IPS DF 6.9 (cell line): ENCODE results near the gene SH2D4B.
"Not testable (repeated sequence)": the region's sequence is repeated elsewhere in the genome, so short reads cannot be mapped to it uniquely, and the experiment has no call there.

Source experiments
- DNase-seq: peaks from one replicate; pipeline ENCODE4 v3.0.0-alpha.2; 2013; ENCODE audit warnings: low read depth, low spot score
- H3K27ac ChIP-seq: one replicate; pipeline ENCODE4 v1.5.1; 2013; ENCODE audit warnings: low read length, control low read depth
- H3K27me3 ChIP-seq: 2 replicates; pipeline ENCODE4 v1.6.1; 2013; ENCODE audit warnings: mild to moderate bottlenecking, low read length; ENCODE audit not compliant: control insufficient read depth, insufficient read depth
- H3K36me3 ChIP-seq: 2 replicates; pipeline ENCODE4 v1.6.1; 2013; ENCODE audit warnings: low read length; ENCODE audit not compliant: control insufficient read depth, insufficient read depth
- H3K4me1 ChIP-seq: 2 replicates; pipeline ENCODE4 v1.6.1; 2013; ENCODE audit warnings: low read length; ENCODE audit not compliant: control insufficient read depth, insufficient read depth
- H3K4me3 ChIP-seq: 2 replicates; pipeline ENCODE4 v1.5.1; 2013; ENCODE audit warnings: mild to moderate bottlenecking, low read length
- H3K9me3 ChIP-seq: 2 replicates; pipeline ENCODE4 v1.6.1; 2013; ENCODE audit warnings: low read length, inconsistent platforms; ENCODE audit not compliant: control insufficient read depth, insufficient read depth
- WGBS: extraction: QIAGEN DNeasy Blood & Tissue Kit; methylation state at CpG from one replicate; pipeline ENCODE4 v1.1.7; 2013; ENCODE audit warnings: mixed read lengths, missing lambda C conversion rate; ENCODE audit not compliant: insufficient read length, insufficient coverage; 5-methylcytosine and 5-hydroxymethylcytosine counted together

Gene SH2D4B

DNA sequence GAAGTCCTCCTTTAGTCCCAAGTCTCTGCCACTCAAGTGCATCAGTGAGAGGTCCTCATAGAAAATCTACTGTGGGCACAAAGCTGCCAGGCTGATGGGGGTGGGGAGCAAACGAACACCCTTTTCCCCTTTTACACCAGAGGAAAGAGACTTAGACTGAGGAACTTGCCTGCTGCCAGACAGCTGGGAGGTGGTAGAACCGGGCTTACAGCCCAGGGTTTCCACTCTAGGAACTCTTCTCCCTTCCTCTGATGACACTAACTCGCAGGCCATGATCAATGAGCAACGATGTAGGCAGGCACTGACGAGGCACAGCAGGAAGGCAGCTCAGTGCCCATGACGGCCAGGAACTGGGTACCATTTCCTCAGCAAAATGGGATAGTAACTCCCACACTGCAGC, 11.0 kb upstream of the SH2D4B start:
- Histone ChIP-seq H3K4me1 (0 out of 2 replicates have a peak, but pooled peaks cover 2% of the 10 kb centered on the region), H3K36me3 (no peaks in the 10 kb centered on the region), H3K9me3 (no peaks in the 10 kb centered on the region), H3K27ac (no peak overlapping the region), H3K27me3 (no peaks in the 10 kb centered on the region), H3K4me3 (no peak overlapping the region)
- no peak for DNase-seq
- no CpG with 5 or more reads among the region's 6 CpGs for WGBS

DNA sequence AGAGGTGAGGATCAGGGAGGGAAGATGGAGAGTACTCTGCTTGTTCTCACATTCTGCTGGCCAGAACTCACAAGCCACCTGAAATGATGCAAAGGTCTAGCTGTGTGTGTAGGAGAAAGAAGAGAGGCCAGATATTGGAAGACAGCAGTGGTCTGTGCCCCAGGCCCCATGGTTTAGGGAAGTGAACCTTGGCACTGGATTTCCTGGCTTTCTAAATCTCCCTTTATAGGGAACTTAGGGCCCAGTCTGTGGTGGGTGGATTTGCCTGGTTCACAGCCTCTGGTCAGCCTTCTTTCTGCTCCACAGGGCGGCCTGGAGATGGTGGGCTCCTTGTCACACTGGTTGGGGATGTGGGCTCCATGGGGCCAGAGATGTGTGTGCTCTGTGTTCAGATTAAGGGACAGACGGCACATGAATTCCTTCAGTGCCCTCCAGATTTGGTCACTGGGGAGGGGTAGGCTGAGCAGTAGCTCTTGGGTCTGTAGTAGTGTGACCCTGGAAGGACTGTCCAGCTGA, 9.5 kb upstream of the SH2D4B start:
- no CpG with 5 or more reads among the region's 2 CpGs for WGBS
- no peaks in the 10 kb centered on the region for H3K27me3 ChIP-seq
- no peaks in the 10 kb centered on the region for H3K36me3 ChIP-seq
- no peak overlapping the region for H3K4me3 ChIP-seq
- 0 out of 2 replicates have a peak, but pooled peaks cover 2% of the 10 kb centered on the region for H3K4me1 ChIP-seq
- DNase-seq, result no peak
- H3K27ac ChIP-seq, result no peak overlapping the region
- H3K9me3 ChIP-seq, result no peaks in the 10 kb centered on the region

DNA sequence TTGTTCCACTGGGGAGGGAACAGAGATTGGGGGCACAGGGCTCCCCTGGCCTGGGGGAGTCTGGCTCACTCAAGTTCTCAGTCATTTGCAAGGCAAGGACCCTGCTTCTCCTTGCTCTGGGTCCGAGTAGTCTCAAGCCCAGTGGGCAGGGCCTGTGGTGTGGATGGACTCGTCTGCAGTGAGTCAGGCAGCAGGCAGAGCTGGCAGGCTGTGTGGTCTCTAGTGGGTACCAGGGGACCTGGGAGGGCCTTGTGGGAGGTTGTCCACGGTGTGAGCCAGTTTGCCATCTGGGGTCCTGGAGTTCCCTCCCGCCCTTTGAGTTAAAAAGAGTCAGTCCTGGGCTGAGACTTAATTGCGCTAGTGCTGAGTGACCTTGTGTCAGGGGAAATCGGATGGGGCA, 8.8 kb upstream of the SH2D4B start:
- no peaks in the 10 kb centered on the region for H3K36me3 ChIP-seq
- no CpG with 5 or more reads among the region's 6 CpGs for WGBS
- H3K4me1 ChIP-seq, result 0 out of 2 replicates have a peak, but pooled peaks cover 2% of the 10 kb centered on the region
- no peak for DNase-seq
- no peaks in the 10 kb centered on the region for H3K27me3 ChIP-seq
- H3K27ac ChIP-seq, result no peak overlapping the region
- no peaks in the 10 kb centered on the region for H3K9me3 ChIP-seq
- H3K4me3 ChIP-seq, result no peak overlapping the region

- Histone ChIP-seq H3K4me1 (0 out of 2 replicates have a peak, but pooled peaks cover 2% of the 10 kb centered on the region), H3K27ac (no peak overlapping the region), H3K36me3 (no peaks in the 10 kb centered on the region), H3K9me3 (no peaks in the 10 kb centered on the region), H3K4me3 (no peak overlapping the region), H3K27me3 (no peaks in the 10 kb centered on the region)
- DNase-seq, result no peak
- no CpG with 5 or more reads among the region's 12 CpGs for WGBS
Observed at GRCh38 chr10:80529604-80530003, 8.1 kb upstream of the SH2D4B start.

- Histone ChIP-seq H3K4me3 (no peak overlapping the region), H3K4me1 (0 out of 2 replicates have a peak, but pooled peaks cover 2% of the 10 kb centered on the region), H3K27me3 (no peaks in the 10 kb centered on the region), H3K27ac (no peak overlapping the region), H3K36me3 (no peaks in the 10 kb centered on the region), H3K9me3 (no peaks in the 10 kb centered on the region)
- no CpG with 5 or more reads among the region's 2 CpGs for WGBS
- DNase-seq, result no peak
Observed at GRCh38 chr10:80530251-80530650, 7.5 kb upstream of the SH2D4B start.

- 100% methylated on average over 1 of the region's 2 CpGs for WGBS
- no peak for DNase-seq
- no peaks in the 10 kb centered on the region for H3K27me3 ChIP-seq
- H3K4me1 ChIP-seq, result 0 out of 2 replicates have a peak, but pooled peaks cover 2% of the 10 kb centered on the region
- H3K27ac ChIP-seq, result no peak overlapping the region
- H3K4me3 ChIP-seq, result no peak overlapping the region
- H3K9me3 ChIP-seq, result no peaks in the 10 kb centered on the region
- H3K36me3 ChIP-seq, result no peaks in the 10 kb centered on the region
Observed at GRCh38 chr10:80530816-80531215, 6.9 kb upstream of the SH2D4B start.

DNA sequence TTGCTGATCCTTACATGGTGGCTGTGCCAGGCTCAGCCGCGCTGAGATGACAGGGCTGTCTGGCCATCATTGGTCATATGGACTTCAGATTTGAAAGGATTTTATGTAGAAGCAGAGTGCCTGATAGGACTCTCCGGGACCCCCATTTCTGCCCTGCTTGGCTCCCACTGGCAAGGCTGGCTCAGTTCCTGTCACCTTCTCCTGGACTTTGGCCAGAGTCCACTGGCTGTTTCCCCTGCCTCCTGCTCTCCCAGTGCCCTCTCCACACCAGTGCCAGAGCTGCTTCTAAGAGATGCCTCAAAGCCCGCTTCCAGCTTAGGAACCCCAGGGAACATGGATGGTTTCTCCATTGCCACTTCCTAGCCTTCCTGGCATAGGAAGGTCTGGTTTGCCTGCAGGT, 5.1 kb upstream of the SH2D4B start:
- Histone ChIP-seq H3K27me3 (no peaks in the 10 kb centered on the region), H3K4me1 (0 out of 2 replicates have a peak, but pooled peaks cover 2% of the 10 kb centered on the region), H3K4me3 (no peak overlapping the region), H3K9me3 (no peaks in the 10 kb centered on the region), H3K27ac (no peak overlapping the region), H3K36me3 (no peaks in the 10 kb centered on the region)
- WGBS, result no CpG with 5 or more reads among the region's 4 CpGs
- no peak for DNase-seq

GRCh38 chr10:80534059-80534458, 3.6 kb upstream of the SH2D4B start:
- not testable (repeated sequence) for H3K36me3 ChIP-seq, H3K4me1 ChIP-seq, DNase-seq, H3K4me3 ChIP-seq, H3K27ac ChIP-seq, H3K27me3 ChIP-seq, H3K9me3 ChIP-seq
- no CpG with 5 or more reads among the region's 25 CpGs for WGBS

DNA sequence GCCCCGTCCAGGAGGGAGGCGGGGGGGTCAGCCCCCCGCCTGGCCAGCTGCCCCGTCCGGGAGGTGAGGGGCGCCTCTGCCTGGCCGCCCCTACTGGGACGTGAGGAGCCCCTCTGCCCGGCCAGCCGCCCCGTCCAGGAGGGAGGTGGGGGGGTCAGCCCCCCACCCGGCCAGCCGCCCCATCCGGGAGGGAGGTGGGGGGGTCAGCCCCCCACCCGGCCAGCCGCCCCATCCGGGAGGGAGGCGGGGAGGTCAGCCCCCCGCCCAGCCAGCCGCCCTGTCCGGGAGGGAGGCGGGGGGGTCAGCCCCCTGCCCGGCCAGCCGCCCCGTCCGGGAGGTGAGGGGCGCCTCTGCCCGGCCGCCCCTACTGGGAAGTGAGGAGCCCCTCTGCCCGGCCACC, 3.1 kb upstream of the SH2D4B start:
- not testable (repeated sequence) for H3K9me3 ChIP-seq, H3K4me3 ChIP-seq, H3K4me1 ChIP-seq, DNase-seq, H3K36me3 ChIP-seq, H3K27me3 ChIP-seq, H3K27ac ChIP-seq
- no CpG with 5 or more reads among the region's 30 CpGs for WGBS

- no peak overlapping the region for H3K27ac ChIP-seq
- WGBS, result no CpG with 5 or more reads among the region's 50 CpGs
- no peaks in the 10 kb centered on the region for H3K4me1 ChIP-seq
- H3K9me3 ChIP-seq, result no peaks in the 10 kb centered on the region
- H3K36me3 ChIP-seq, result no peaks in the 10 kb centered on the region
- no peaks in the 10 kb centered on the region for H3K27me3 ChIP-seq
- no peak overlapping the region for H3K4me3 ChIP-seq
- no peak for DNase-seq
Observed at GRCh38 chr10:80535671-80536360, 1.9 kb upstream of the SH2D4B start.

- no peaks in the 10 kb centered on the region for H3K27me3 ChIP-seq
- H3K4me1 ChIP-seq, result no peaks in the 10 kb centered on the region
- no peaks in the 10 kb centered on the region for H3K9me3 ChIP-seq
- no peak overlapping the region for H3K27ac ChIP-seq
- WGBS, result no CpG with 5 or more reads among the region's 17 CpGs
- no peak for DNase-seq
- no peaks in the 10 kb centered on the region for H3K36me3 ChIP-seq
- H3K4me3 ChIP-seq, result no peak overlapping the region
Observed at GRCh38 chr10:80536361-80536835, 1.3 kb upstream of the SH2D4B start.
